Activated naive CD8-positive, alpha-beta T cell treated with anti-CD3 and anti-CD28 coated beads, Interleukin-2, amount 10 ng/mL, durations not matched to agents 7 days and 5 days (primary cell): ENCODE data around the gene GPR26. TPM values are rescaled to one million over a fixed set of nuclear protein-coding genes. Genes with fewer than 3 reads are reported as not detected.

Source experiments
- ATAC-seq: fragments of 150-1000 bp; cut with Tn5 transposase; one replicate; pipeline ENCODE4 v1.10.0; 2021; ENCODE audit warnings: low read depth, moderate library complexity
- POLR2A ChIA-PET: fragments of 350-600 bp; sonication (Branson Sonifier 250); formaldehyde crosslinking; loops from one replicate; lab custom pipeline; 2021; ENCODE audit warnings: antibody characterized with exemption; lab: Charles Lee
- DNase-seq: peaks from one replicate; pipeline ENCODE4 v3.0.0; 2021
- H3K27ac Mint-ChIP-seq: one replicate; pipeline ENCODE4 v1.8.0; 2022; ENCODE audit warnings: mild to moderate bottlenecking, mixed read lengths
- H3K27me3 Mint-ChIP-seq: one replicate; pipeline ENCODE4 v1.8.0; 2022; ENCODE audit warnings: mild to moderate bottlenecking, moderate library complexity, mixed read lengths
- H3K36me3 Mint-ChIP-seq: one replicate; pipeline ENCODE4 v1.8.0; 2021; ENCODE audit warnings: mild to moderate bottlenecking, mixed read lengths
- H3K4me1 Mint-ChIP-seq: one replicate; pipeline ENCODE4 v1.8.0; 2021; ENCODE audit warnings: mixed read lengths
- H3K4me3 Mint-ChIP-seq: one replicate; pipeline ENCODE4 v1.8.0; 2022; ENCODE audit warnings: mild to moderate bottlenecking, moderate library complexity, mixed read lengths
- H3K9me3 Mint-ChIP-seq: one replicate; pipeline ENCODE4 v1.8.0; 2021; ENCODE audit warnings: mixed read lengths
- total RNA-seq, 2 experiments: library from RNA; stranded (reverse); gene quantifications; one replicate each; pipeline ENCODE4 v1.2.3, GENCODE V29; 2021

The GPR26 gene
- total RNA-seq, 2 experiments from 2014 or later, result not detected

DNA sequence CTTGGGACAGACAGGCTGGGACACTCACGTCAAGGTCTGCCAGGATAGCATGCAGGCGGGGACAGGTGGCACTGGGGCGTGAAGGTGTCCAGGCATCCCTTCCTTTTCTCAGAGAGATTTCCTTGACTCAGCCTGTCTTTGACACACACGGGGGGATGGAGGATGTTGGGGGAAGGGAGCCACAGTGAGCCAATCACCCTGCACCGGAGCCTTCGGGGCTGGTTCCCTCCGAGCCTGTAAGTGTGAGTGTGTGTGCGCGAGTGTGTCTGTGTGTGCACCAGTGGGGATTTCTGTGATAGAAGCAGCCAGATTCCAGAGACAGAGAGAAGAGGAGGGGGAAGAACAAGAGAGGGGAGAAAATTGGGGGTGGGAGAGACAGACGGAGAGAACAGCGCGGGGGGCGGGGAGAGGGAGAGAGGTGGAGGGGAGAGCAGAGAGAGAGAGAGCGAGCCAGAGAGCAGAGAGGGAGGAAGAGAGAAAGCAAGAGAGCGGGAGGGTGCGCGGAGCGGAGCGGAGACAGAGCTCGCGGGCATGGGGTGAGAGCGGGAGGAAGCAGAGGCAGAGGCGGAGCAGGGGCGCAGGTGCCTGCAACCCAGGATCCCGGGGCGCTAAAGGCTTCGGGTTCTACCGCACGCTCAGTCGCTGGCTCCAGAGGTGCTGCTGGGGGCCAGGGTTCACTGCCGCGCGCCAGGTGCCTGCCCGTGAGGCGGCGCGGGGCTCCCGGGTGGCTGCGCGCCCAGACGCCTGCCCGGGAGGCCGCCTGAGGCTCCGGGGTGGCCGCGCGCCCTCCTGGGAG, 466 bp upstream of the GPR26 start:
- Mint-ChIP-seq H3K27me3 (peaks cover 13% of the 10 kb centered on the region), H3K4me3 (no peak overlapping the region)

GRCh38 chr10:123669886-123670285, 3.7 kb downstream of the GPR26 start:
- Mint-ChIP-seq H3K4me3 (no peak overlapping the region), H3K9me3 (peaks cover 2% of the 10 kb centered on the region), H3K27ac (no peak overlapping the region), H3K27me3 (peaks cover 10% of the 10 kb centered on the region), H3K36me3 (no peaks in the 10 kb centered on the region), H3K4me1 (no peaks in the 10 kb centered on the region)
- ATAC-seq, result no peak
- DNase-seq, result no peak
- POLR2A ChIA-PET, result no interaction called here

More for the DNA sequence above, 466 bp upstream of the GPR26 start:
- no peak overlapping the region for H3K27ac Mint-ChIP-seq
- no peaks in the 10 kb centered on the region for H3K36me3 Mint-ChIP-seq
- H3K9me3 Mint-ChIP-seq, result peaks cover 2% of the 10 kb centered on the region
- ATAC-seq, result no peak
- POLR2A ChIA-PET, result no interaction called here
- H3K4me1 Mint-ChIP-seq, result no peaks in the 10 kb centered on the region
- no peak for DNase-seq

GRCh38 chr10:123673198-123673597, 7.0 kb downstream of the GPR26 start:
- DNase-seq, result no peak
- H3K36me3 Mint-ChIP-seq, result no peaks in the 10 kb centered on the region
- H3K4me1 Mint-ChIP-seq, result no peaks in the 10 kb centered on the region
- H3K27ac Mint-ChIP-seq, result no peak overlapping the region
- POLR2A ChIA-PET, result no interaction called here
- no peak overlapping the region for H3K4me3 Mint-ChIP-seq
- no peaks in the 10 kb centered on the region for H3K9me3 Mint-ChIP-seq
- ATAC-seq, result no peak
- H3K27me3 Mint-ChIP-seq, result no peaks in the 10 kb centered on the region

DNA sequence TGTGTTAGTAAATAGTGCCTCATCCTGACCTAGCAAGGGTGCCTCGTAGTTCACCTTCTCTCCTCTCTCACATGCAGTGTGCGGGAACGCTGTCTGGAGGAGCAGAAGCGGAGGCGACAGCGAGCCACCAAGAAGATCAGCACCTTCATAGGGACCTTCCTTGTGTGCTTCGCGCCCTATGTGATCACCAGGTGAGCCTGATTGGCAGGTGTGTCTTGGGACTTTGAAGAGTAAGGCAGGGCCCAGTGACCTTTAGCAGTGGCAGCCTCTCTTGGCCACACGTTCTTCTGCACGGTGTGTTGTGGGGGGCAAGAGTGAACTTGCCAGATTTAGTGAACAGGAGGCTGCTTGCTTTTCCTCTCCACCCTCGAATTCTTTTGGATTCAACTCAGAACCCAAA, 8.6 kb downstream of the GPR26 start:
- Mint-ChIP-seq H3K4me3 (no peak overlapping the region), H3K4me1 (no peaks in the 10 kb centered on the region), H3K27me3 (no peaks in the 10 kb centered on the region), H3K9me3 (no peaks in the 10 kb centered on the region), H3K27ac (no peak overlapping the region), H3K36me3 (no peaks in the 10 kb centered on the region)
- DNase-seq, result no peak
- no peak for ATAC-seq
- POLR2A ChIA-PET, result no interaction called here

DNA sequence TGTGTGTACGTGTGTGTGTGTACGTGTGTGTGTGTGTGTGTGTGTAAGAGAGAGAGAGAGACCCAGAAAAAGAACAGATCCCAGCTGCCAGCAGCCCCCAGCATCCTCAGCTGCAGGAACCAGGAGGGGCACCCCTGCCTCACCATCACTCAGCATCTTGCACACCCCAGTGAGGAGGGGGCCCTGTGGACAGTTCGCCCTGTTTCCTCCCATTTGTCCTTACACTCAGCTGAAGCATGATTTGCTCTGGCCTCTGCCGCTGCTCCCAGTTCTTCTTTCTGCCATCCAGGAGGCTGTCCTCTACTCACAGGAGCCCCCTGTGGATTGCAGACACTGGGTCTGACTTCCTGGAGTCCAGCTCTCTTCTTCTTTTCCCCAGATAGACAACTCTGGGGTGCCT, 9.7 kb downstream of the GPR26 start:
- Mint-ChIP-seq H3K27ac (no peak overlapping the region), H3K36me3 (no peaks in the 10 kb centered on the region), H3K4me3 (no peak overlapping the region), H3K9me3 (no peaks in the 10 kb centered on the region), H3K4me1 (no peaks in the 10 kb centered on the region), H3K27me3 (no peaks in the 10 kb centered on the region)
- POLR2A ChIA-PET, result no interaction called here
- ATAC-seq (no peak), DNase-seq (no peak)

- no peaks in the 10 kb centered on the region for H3K4me1 Mint-ChIP-seq
- no peaks in the 10 kb centered on the region for H3K9me3 Mint-ChIP-seq
- POLR2A ChIA-PET, result no interaction called here
- no peak overlapping the region for H3K4me3 Mint-ChIP-seq
- no peaks in the 10 kb centered on the region for H3K27me3 Mint-ChIP-seq
- no peak for ATAC-seq
- DNase-seq, result no peak
- no peak overlapping the region for H3K27ac Mint-ChIP-seq
- no peaks in the 10 kb centered on the region for H3K36me3 Mint-ChIP-seq
These were observed 11.4 kb downstream of the GPR26 start for GRCh38 chr10:123677556-123677955.

- Mint-ChIP-seq H3K4me1 (no peaks in the 10 kb centered on the region), H3K4me3 (no peak overlapping the region), H3K36me3 (no peaks in the 10 kb centered on the region), H3K27me3 (no peaks in the 10 kb centered on the region), H3K9me3 (no peaks in the 10 kb centered on the region), H3K27ac (no peak overlapping the region)
- ATAC-seq (no peak), DNase-seq (no peak)
- POLR2A ChIA-PET, result no interaction called here
These were observed 12.2 kb downstream of the GPR26 start for GRCh38 chr10:123678376-123678775.

DNA sequence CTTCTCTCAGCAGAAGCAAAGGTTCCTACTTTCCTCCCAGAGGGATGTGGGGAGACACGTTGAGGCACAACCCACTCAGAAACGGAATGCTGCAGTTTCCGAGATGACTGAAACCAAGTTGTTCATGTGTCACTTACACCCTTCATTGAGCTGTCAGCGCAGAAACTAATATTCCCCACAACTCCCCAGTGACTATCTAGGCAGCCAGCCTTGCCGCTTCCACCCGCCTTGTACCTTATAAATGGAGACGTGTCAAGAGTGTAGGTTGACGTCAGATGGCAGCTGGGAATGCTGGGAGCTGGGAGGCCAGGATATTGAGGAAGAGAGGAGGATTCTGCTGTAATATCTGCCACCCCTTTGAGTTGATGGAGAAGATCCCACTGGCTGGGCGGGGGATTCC, 15.1 kb downstream of the GPR26 start:
- no peaks in the 10 kb centered on the region for H3K27me3 Mint-ChIP-seq
- no peak overlapping the region for H3K27ac Mint-ChIP-seq
- DNase-seq (no peak), ATAC-seq (no peak)
- no peaks in the 10 kb centered on the region for H3K36me3 Mint-ChIP-seq
- no peaks in the 10 kb centered on the region for H3K9me3 Mint-ChIP-seq
- no peak overlapping the region for H3K4me3 Mint-ChIP-seq
- H3K4me1 Mint-ChIP-seq, result no peaks in the 10 kb centered on the region
- POLR2A ChIA-PET, result no interaction called here

- H3K9me3 Mint-ChIP-seq, result no peaks in the 10 kb centered on the region
- no peak overlapping the region for H3K27ac Mint-ChIP-seq
These were observed 16.3 kb downstream of the GPR26 start for GRCh38 chr10:123682477-123682876.

DNA sequence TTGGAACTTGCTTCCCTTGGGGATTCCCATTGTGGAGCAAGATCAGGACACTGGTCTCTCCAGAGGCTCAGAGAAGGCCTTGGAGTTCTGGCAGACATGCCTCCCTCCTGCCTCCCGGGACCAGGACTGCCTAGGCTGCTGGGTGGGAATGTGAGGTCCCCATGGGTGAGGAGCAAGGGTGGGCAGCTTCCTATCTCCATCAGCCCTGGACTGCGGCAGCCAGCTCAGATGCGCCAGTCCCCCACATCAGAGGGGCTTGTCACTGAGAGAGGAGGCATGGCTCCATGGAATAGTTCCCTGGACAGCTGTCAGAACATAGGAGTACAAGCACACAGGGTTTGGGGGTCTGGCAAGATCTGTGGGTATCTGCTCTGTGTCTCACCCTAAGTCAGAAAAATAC, 17.3 kb downstream of the GPR26 start:
- POLR2A ChIA-PET, result no interaction called here
- H3K9me3 Mint-ChIP-seq, result no peaks in the 10 kb centered on the region
- no peak for DNase-seq
- no peak overlapping the region for H3K27ac Mint-ChIP-seq
- ATAC-seq, result no peak
- H3K36me3 Mint-ChIP-seq, result no peaks in the 10 kb centered on the region
- H3K4me1 Mint-ChIP-seq, result no peaks in the 10 kb centered on the region
- H3K4me3 Mint-ChIP-seq, result no peak overlapping the region
- H3K27me3 Mint-ChIP-seq, result no peaks in the 10 kb centered on the region

More at GRCh38 chr10:123682477-123682876, 16.3 kb downstream of the GPR26 start:
- POLR2A ChIA-PET, result no interaction called here
- DNase-seq (no peak), ATAC-seq (no peak)
- no peak overlapping the region for H3K4me3 Mint-ChIP-seq
- no peaks in the 10 kb centered on the region for H3K36me3 Mint-ChIP-seq
- H3K4me1 Mint-ChIP-seq, result no peaks in the 10 kb centered on the region
- H3K27me3 Mint-ChIP-seq, result no peaks in the 10 kb centered on the region

GRCh38 chr10:123683865-123684264, 17.7 kb downstream of the GPR26 start:
- H3K9me3 Mint-ChIP-seq, result no peaks in the 10 kb centered on the region
- H3K27ac Mint-ChIP-seq, result no peak overlapping the region

DNA sequence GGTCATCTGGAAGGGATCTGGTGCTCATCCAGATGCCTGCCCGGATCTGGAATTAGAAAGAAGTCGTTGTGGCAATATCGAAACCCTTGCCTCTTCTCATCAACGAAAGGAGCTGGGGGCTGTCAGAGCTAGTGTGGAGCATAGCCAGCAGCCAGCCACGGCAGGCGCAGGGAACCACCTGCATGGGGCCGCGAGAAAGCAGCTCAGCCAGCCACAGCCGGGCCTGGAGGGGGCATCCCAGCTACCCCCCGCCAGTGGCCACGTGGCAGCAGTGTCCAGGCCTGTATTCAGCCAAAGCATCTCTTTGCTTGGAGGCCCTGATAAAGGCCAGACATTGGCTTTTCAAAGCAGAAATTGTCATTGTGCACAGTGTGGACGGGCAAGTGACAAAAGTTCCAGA, 19.1 kb downstream of the GPR26 start:
- no peaks in the 10 kb centered on the region for H3K4me1 Mint-ChIP-seq
- POLR2A ChIA-PET, result no interaction called here
- H3K9me3 Mint-ChIP-seq, result no peaks in the 10 kb centered on the region
- H3K36me3 Mint-ChIP-seq, result no peaks in the 10 kb centered on the region
- DNase-seq (no peak), ATAC-seq (no peak)
- H3K27me3 Mint-ChIP-seq, result no peaks in the 10 kb centered on the region
- no peak overlapping the region for H3K27ac Mint-ChIP-seq
- H3K4me3 Mint-ChIP-seq, result no peak overlapping the region

More at GRCh38 chr10:123683865-123684264, 17.7 kb downstream of the GPR26 start:
- no peak for DNase-seq
- ATAC-seq, result no peak
- Mint-ChIP-seq H3K4me3 (no peak overlapping the region), H3K27me3 (no peaks in the 10 kb centered on the region), H3K36me3 (no peaks in the 10 kb centered on the region), H3K4me1 (no peaks in the 10 kb centered on the region)
- POLR2A ChIA-PET, result no interaction called here

- Mint-ChIP-seq H3K27ac (no peak overlapping the region), H3K36me3 (no peaks in the 10 kb centered on the region), H3K4me1 (no peaks in the 10 kb centered on the region), H3K9me3 (no peaks in the 10 kb centered on the region), H3K27me3 (no peaks in the 10 kb centered on the region), H3K4me3 (no peak overlapping the region)
- POLR2A ChIA-PET, result no interaction called here
- no peak for DNase-seq
- ATAC-seq, result no peak
These were observed 21.6 kb downstream of the GPR26 start for GRCh38 chr10:123687758-123688157.

DNA sequence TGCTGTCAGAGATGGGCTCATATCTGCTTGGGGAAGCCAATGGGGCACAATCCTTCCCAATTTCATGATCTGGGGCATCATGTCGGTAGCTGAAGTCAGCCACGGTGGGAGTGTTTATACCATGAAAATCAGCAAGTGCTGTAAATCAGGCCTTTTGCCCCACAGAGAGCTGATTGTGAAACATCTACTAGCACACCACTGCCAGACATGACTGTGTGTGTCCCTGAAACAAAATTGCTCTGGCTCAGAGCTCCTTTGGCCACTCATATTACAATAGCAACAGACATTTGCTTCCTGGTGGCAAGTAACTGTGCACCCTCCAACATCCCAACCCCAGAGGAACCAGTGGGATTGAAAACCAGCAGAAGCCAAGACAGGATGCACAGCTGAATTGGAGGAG, 23.7 kb downstream of the GPR26 start:
- H3K4me3 Mint-ChIP-seq, result no peak overlapping the region
- POLR2A ChIA-PET, result no interaction called here

More for the DNA sequence above, 23.7 kb downstream of the GPR26 start:
- H3K36me3 Mint-ChIP-seq, result no peaks in the 10 kb centered on the region
- ATAC-seq, result no peak
- H3K4me1 Mint-ChIP-seq, result no peaks in the 10 kb centered on the region
- no peaks in the 10 kb centered on the region for H3K9me3 Mint-ChIP-seq
- no peak for DNase-seq
- H3K27me3 Mint-ChIP-seq, result no peaks in the 10 kb centered on the region
- no peak overlapping the region for H3K27ac Mint-ChIP-seq
